ENCODE data around the gene CHD9NB.

DNA sequence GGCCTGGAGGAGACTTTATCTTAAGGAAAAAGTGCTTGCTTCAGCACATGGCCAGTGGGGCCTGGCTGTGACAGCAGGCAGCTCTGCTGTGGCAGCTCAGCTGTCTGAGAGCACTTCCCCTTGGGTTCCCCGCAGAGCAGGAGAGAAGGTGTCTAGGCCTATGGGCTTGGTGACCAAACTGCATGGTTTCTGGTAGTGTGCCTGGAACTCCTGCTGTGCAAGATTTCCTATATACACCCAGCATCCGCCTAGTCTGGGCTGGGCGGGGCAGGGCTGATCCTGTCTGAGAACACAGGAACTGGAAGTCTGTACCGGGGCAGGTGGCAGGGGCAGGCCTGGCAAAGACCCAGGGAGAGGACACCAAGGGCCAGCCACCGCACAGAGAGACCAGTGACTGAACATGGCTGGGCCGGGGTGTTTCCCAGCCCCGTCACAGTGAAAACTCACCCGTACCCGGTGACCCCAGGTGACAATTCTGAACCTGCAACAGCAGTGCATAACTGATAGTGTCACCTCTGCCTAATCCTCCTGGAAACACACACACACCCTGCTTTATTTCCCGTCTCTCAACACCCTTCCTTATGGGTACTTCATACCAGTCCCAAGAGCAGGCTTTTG, 41.4 kb upstream of the CHD9NB start:
- TF ChIP-seq, protein P1, sequence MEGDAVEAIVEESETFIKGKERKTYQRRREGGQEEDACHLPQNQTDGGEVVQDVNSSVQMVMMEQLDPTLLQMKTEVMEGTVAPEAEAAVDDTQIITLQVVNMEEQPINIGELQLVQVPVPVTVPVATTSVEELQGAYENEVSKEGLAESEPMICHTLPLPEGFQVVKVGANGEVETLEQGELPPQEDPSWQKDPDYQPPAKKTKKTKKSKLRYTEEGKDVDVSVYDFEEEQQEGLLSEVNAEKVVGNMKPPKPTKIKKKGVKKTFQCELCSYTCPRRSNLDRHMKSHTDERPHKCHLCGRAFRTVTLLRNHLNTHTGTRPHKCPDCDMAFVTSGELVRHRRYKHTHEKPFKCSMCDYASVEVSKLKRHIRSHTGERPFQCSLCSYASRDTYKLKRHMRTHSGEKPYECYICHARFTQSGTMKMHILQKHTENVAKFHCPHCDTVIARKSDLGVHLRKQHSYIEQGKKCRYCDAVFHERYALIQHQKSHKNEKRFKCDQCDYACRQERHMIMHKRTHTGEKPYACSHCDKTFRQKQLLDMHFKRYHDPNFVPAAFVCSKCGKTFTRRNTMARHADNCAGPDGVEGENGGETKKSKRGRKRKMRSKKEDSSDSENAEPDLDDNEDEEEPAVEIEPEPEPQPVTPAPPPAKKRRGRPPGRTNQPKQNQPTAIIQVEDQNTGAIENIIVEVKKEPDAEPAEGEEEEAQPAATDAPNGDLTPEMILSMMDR (IDR thresholded peaks at IDR 0.05): no peak
- TF ChIP-seq POLR2A (IDR thresholded peaks at IDR 0.05) (no peak), POLR2AphosphoS5 (IDR thresholded peaks at IDR 0.05) (no peak)

Measured in breast epithelium (tissue), 3 donors.